Upper lobe of right lung (tissue), 1 donor: ENCODE measurements around the gene TSPAN15. TPM values are rescaled to one million over a fixed set of nuclear protein-coding genes. Genes with fewer than 3 reads are reported as not detected.

Source experiments
- ATAC-seq: fragments of 200-7000 bp; cut with Tn5 transposase; one replicate; pipeline ENCODE4 v1.9.1; 2020; ENCODE audit warnings: mild to moderate bottlenecking, moderate library complexity
- DNase-seq: peaks from one replicate; pipeline ENCODE4 v3.0.0-alpha.2; 2020
- H3K27ac ChIP-seq: fragments of 200-600 bp; one replicate; pipeline ENCODE4 v1.8.0; 2022
- H3K27me3 ChIP-seq: fragments of 200-600 bp; one replicate; pipeline ENCODE4 v1.8.0; 2022; ENCODE audit warnings: mild to moderate bottlenecking
- H3K36me3 ChIP-seq: fragments of 200-600 bp; one replicate; pipeline ENCODE4 v1.8.0; 2022
- H3K4me1 ChIP-seq: fragments of 200-600 bp; one replicate; pipeline ENCODE4 v1.8.0; 2022
- H3K4me3 ChIP-seq: fragments of 200-600 bp; one replicate; pipeline ENCODE4 v1.8.0; 2022; ENCODE audit warnings: mild to moderate bottlenecking
- H3K9me3 ChIP-seq: fragments of 200-600 bp; one replicate; pipeline ENCODE4 v1.8.0; 2022
- CTCF ChIP-seq: fragments of 200-600 bp; IDR thresholded peaks from one replicate; pipeline ENCODE4 v1.8.0; 2022; ENCODE audit warnings: antibody characterized with exemption
- intact Hi-C: fragments of 100-400 bp; cut with DNase I; formaldehyde crosslinking; loops from one replicate; pipeline ENCODE4 v1.11.0; 2022
- total RNA-seq: library from RNA; stranded (reverse); fragmentation: NEBNext Ultra II Directional; extraction: Animal tissue kit (Norgen Biotek cat#: 25700); gene quantifications from one replicate; pipeline ENCODE4 v1.2.1, GENCODE V29; 2021
- donor health status: DM: no; HTN: yes; CAD: no; lungs with severe emphysema.

The TSPAN15 gene
- total RNA-seq, 1 donor from 2014 or later = 47.3 TPM

GRCh38 chr10:69503001-69503895, 52.0 kb downstream of the TSPAN15 start:
- intact Hi-C loops = no loop called here
- ATAC-seq (no peak), DNase-seq (no peak)
- Histone ChIP-seq H3K4me3 (no peak overlapping the region), H3K36me3 (no peaks in the 10 kb centered on the region), H3K27me3 (no peaks in the 10 kb centered on the region), H3K9me3 (no peaks in the 10 kb centered on the region), H3K27ac (no peak overlapping the region), H3K4me1 (peaks cover 4% of the 10 kb centered on the region)
- no peak for TF ChIP-seq CTCF

- ATAC-seq = no peak
- H3K27ac ChIP-seq = no peak overlapping the region
- no peaks in the 10 kb centered on the region for H3K36me3 ChIP-seq
- H3K4me1 ChIP-seq = peaks cover 4% of the 10 kb centered on the region
- intact Hi-C loops = no loop called here
- no peak overlapping the region for H3K4me3 ChIP-seq
- no peaks in the 10 kb centered on the region for H3K9me3 ChIP-seq
- TF ChIP-seq CTCF = no peak
- no peak for DNase-seq
- no peaks in the 10 kb centered on the region for H3K27me3 ChIP-seq
Observed at GRCh38 chr10:69503896-69504265, 52.6 kb downstream of the TSPAN15 start.

- Histone ChIP-seq H3K9me3 (no peaks in the 10 kb centered on the region), H3K27ac (no peak overlapping the region), H3K4me1 (peaks cover 4% of the 10 kb centered on the region), H3K27me3 (no peaks in the 10 kb centered on the region), H3K36me3 (no peaks in the 10 kb centered on the region), H3K4me3 (no peak overlapping the region)
- intact Hi-C loops = loop anchor here (5.0 kb wide), 1 partner anchor 77 kb away; no protein-coding TSS in a partner anchor
- no peak for TF ChIP-seq CTCF
- ATAC-seq = no peak
- no peak for DNase-seq
Observed at GRCh38 chr10:69504576-69505250, 53.4 kb downstream of the TSPAN15 start.

GRCh38 chr10:69505636-69506318, 54.5 kb downstream of the TSPAN15 start:
- no peak overlapping the region for H3K27ac ChIP-seq
- no peak overlapping the region for H3K4me3 ChIP-seq
- H3K4me1 ChIP-seq = peaks cover 4% of the 10 kb centered on the region
- intact Hi-C loops = loop anchor here (5.0 kb wide), 1 partner anchor 78 kb away; no protein-coding TSS in a partner anchor
- H3K27me3 ChIP-seq = no peaks in the 10 kb centered on the region
- H3K9me3 ChIP-seq = no peaks in the 10 kb centered on the region
- ATAC-seq (no peak), DNase-seq (no peak)
- no peak for TF ChIP-seq CTCF
- H3K36me3 ChIP-seq = no peaks in the 10 kb centered on the region

GRCh38 chr10:69506487-69506833, 55.2 kb downstream of the TSPAN15 start:
- no peak overlapping the region for H3K27ac ChIP-seq
- no peak overlapping the region for H3K4me3 ChIP-seq
- no peaks in the 10 kb centered on the region for H3K27me3 ChIP-seq
- intact Hi-C loops = loop anchor here (5.0 kb wide), 1 partner anchor 79 kb away; no protein-coding TSS in a partner anchor
- H3K4me1 ChIP-seq = peaks cover 4% of the 10 kb centered on the region
- ATAC-seq (no peak), DNase-seq (no peak)
- no peaks in the 10 kb centered on the region for H3K36me3 ChIP-seq
- no peaks in the 10 kb centered on the region for H3K9me3 ChIP-seq
- TF ChIP-seq CTCF = no peak
